GM10248 (cell line): ENCODE data around the gene TMEM164.

Experiments
- CTCF ChIA-PET: fragments of 300-600 bp; sonication (Branson Sonifier 250); formaldehyde crosslinking; extraction: SDS; loops from one replicate; lab custom pipeline; 2021; ENCODE audit warnings: antibody characterized with exemption; lab: Yijun Ruan, JAX
- POLR2A ChIA-PET: fragments of 350-650 bp; sonication (Branson Sonifier 250); formaldehyde crosslinking; extraction: SDS; loops from one replicate; lab custom pipeline; 2020; ENCODE audit warnings: antibody characterized with exemption; lab: Yijun Ruan, JAX
- DNase-seq: peaks from one replicate; pipeline ENCODE4 v3.0.0; 2012; ENCODE audit errors: extremely low spot score
- CTCF ChIP-seq: IDR thresholded peaks from 2 replicates; pipeline ENCODE4 v1.5.1; 2012; ENCODE audit warnings: mild to moderate bottlenecking, low read depth; ENCODE audit errors: extremely low read depth, missing control alignments, control extremely low read depth

TMEM164 gene

GRCh38 chrX:110114260-110114776 is 111.4 kb downstream of the TMEM164 start:
- DNase-seq: no peak
- CTCF ChIA-PET: interaction anchor here (1.3 kb wide), 1 partner anchor 30 kb away, joined by 3 read pairs; no protein-coding TSS in a partner anchor
- POLR2A ChIA-PET: no interaction called here
- no peak for TF ChIP-seq CTCF

GRCh38 chrX:110116066-110116980 is 113.4 kb downstream of the TMEM164 start:
- no peak for TF ChIP-seq CTCF
- no peak for DNase-seq
- ChIA-PET CTCF (interaction anchor here (1.4 kb wide), 1 partner anchor 31 kb away, joined by 4 read pairs; no protein-coding TSS in a partner anchor), POLR2A (no interaction called here)

DNA sequence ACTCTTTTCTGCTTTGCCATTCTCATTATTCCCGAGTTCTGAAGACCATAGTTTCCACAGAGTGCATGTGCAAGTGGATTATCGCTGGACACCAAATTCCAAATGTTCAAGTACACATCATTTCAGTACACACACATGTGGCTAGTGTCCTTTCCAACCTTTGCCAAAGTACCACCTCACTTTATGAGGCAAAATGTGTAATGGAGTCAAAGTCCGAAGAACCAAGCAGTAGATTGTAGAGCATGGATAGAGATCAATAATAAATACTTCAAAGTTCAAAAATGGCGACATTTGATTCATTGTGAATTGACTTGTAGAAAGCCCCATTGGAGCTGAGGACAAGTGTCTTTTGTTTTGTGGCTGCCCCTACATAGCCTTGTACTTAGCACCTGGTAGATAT is 115.6 kb downstream of the TMEM164 start:
- ChIA-PET CTCF (interaction anchor here (1.0 kb wide), 1 partner anchor 28 kb away, joined by 3 read pairs; no protein-coding TSS in a partner anchor), POLR2A (no interaction called here)
- no peak for TF ChIP-seq CTCF
- DNase-seq: no peak

DNA sequence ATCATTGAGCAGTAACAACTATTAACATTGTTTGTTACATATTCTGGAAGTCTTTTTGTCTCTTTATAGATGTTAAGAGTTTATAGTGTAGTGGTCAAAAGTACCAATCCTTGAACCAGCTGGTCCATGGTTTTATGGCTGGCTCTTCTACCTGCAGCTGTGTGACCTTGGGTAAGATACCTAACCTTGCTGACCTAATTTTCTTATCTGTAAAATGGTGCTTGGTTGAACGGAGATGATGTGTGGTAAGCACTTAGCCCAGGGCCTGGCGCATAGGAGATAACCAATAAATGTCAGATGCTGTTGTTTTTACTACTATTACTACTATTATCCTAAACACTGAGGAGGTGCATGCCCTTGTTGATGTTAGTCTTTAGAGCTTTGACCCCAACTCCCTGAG is 116.6 kb downstream of the TMEM164 start:
- ChIA-PET POLR2A (no interaction called here), CTCF (no interaction called here)
- TF ChIP-seq CTCF: no peak
- no peak for DNase-seq

- CTCF ChIA-PET: no interaction called here
- TF ChIP-seq CTCF: no peak
- no peak for DNase-seq
- POLR2A ChIA-PET: no interaction called here
Measured at GRCh38 chrX:110120025-110120424, 117.1 kb downstream of the TMEM164 start.

- no peak for DNase-seq
- TF ChIP-seq CTCF: no peak
- ChIA-PET POLR2A (no interaction called here), CTCF (no interaction called here)
Measured at GRCh38 chrX:110123331-110123782, 120.4 kb downstream of the TMEM164 start.
